HFF-Myc (cell line): Measurements from ENCODE around the gene ASS1.

Source experiments
- DNase-seq: peaks from one replicate; pipeline ENCODE4 v3.0.0-alpha.2; 2011; ENCODE audit warnings: low read depth; ENCODE audit errors: extremely low read depth
- H3K4me3 ChIP-seq: replicated peaks from 2 replicates; pipeline ENCODE4 v1.5.1; 2011; ENCODE audit warnings: low read depth, mild to moderate bottlenecking, control low read depth, low read length
- TF ChIP-seq, protein P1 (sequence below): IDR thresholded peaks from 2 replicates; pipeline ENCODE4 v1.5.1; 2012; ENCODE audit warnings: mild to moderate bottlenecking, low read depth, low read length, control low read depth; ENCODE audit errors: missing control alignments

ASS1 gene

DNA sequence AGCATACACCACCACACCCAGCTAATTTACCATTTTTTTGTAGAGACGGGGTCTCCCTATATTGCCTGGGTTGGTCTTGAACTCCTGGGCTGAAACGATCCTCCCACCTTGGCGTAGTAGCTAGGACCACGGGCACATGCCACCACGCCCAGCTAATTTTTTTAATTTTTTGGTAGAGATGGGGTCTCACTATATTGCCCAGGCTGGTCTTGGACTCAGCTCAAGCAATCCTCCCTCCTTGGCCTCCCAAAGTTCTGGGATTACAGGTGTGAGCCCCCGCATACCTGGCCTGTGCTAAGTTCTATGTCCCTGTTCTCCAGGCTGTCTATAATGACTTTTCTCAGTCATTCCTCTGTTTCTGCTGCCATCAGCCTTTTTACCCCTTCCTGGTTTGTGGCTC, 41.3 kb downstream of the ASS1 start:
- TF ChIP-seq, protein P1, sequence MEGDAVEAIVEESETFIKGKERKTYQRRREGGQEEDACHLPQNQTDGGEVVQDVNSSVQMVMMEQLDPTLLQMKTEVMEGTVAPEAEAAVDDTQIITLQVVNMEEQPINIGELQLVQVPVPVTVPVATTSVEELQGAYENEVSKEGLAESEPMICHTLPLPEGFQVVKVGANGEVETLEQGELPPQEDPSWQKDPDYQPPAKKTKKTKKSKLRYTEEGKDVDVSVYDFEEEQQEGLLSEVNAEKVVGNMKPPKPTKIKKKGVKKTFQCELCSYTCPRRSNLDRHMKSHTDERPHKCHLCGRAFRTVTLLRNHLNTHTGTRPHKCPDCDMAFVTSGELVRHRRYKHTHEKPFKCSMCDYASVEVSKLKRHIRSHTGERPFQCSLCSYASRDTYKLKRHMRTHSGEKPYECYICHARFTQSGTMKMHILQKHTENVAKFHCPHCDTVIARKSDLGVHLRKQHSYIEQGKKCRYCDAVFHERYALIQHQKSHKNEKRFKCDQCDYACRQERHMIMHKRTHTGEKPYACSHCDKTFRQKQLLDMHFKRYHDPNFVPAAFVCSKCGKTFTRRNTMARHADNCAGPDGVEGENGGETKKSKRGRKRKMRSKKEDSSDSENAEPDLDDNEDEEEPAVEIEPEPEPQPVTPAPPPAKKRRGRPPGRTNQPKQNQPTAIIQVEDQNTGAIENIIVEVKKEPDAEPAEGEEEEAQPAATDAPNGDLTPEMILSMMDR = no peak

DNA sequence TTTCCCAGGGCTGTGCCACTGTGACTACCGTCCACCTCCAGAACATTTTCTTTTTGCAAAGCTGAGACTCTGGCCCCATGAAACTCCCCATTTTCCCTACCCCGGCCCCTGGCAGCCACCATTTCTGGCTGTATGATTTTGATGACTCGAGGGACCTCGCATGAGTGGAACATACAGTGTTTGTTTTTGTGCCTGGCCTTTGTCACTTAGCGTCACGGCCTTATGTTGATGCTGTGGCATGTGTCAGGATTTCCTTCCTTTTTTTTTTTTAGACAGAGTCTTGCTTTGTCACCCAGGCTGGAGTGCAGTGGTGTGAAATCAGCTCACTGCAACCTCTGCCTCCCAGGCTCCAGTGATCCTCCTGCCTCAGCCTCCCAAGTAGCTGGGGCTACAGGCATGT, 42.7 kb downstream of the ASS1 start:
- H3K4me3 ChIP-seq = no peak overlapping the region
- no peak for DNase-seq
- TF ChIP-seq, protein P1 = no peak

More for the DNA sequence above, 41.3 kb downstream of the ASS1 start:
- H3K4me3 ChIP-seq = no peak overlapping the region
- no peak for DNase-seq

GRCh38 chr9:130488621-130489330, 44.0 kb downstream of the ASS1 start:
- DNase-seq = no peak
- TF ChIP-seq, protein P1 = no peak
- H3K4me3 ChIP-seq = no peak overlapping the region

- no peak overlapping the region for H3K4me3 ChIP-seq
- TF ChIP-seq, protein P1 = no peak
- no peak for DNase-seq
Observed at GRCh38 chr9:130490981-130491380, 46.2 kb downstream of the ASS1 start.

DNA sequence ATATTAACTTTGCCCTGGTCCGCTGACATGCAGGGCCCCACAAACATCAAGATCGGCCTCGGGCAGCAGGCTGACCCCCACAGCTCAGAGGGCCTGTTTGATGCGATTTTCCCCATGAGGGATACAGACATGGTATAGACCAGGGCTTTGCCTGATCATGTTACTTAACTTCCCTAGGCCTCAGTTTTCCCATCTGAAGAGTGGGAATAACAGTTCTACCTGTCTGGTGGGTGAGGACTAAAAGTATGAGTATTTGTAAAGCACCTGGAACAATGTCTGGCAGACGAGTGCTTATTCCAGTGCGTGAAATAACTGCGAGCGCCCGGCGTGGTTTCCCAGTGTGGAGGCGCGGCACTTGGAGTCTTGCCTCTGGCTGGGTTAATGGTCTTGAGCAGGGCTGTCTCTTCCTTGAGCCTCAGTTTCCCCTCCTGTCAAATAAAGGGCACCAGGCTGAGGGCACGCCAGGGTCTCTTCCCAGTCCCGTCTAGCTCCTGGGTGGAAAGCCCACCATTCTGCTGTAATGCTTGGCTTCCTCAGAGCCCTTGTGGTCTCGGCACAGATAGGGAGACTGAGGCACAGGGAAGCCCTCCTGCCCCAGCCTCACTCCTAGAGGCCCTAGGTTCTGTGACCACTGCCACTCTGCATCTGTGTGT, 47.2 kb downstream of the ASS1 start:
- no peak overlapping the region for H3K4me3 ChIP-seq
- DNase-seq = no peak
- TF ChIP-seq, protein P1 = no peak

GRCh38 chr9:130493021-130493420, 48.3 kb downstream of the ASS1 start:
- H3K4me3 ChIP-seq = no peak overlapping the region
- TF ChIP-seq, protein P1 = no peak
- no peak for DNase-seq
